H1 (cell line): ENCODE measurements around the gene GRAMD1B. TPM values are rescaled to one million over a fixed set of nuclear protein-coding genes. Genes with fewer than 3 reads are reported as not detected.

Source experiments
- CTCF ChIA-PET: fragments of 300-600 bp; sonication (Branson Sonifier 250); formaldehyde crosslinking; loops from one replicate; lab custom pipeline; 2021; ENCODE audit not compliant: partially characterized antibody; lab: Charles Lee
- POLR2A ChIA-PET: fragments of 300-600 bp; sonication (Branson Sonifier 250); formaldehyde crosslinking; loops from one replicate; lab custom pipeline; 2021; ENCODE audit warnings: inconsistent platforms; ENCODE audit not compliant: partially characterized antibody; lab: Charles Lee
- DNase-seq, 2 experiments: peaks; one replicate each; pipeline versions ENCODE4 v3.0.0 to v3.0.0-alpha.2; 2010 to 2022; ENCODE audit warnings: low spot score in 2 of 2, low read depth in 1 of 2, mixed read lengths in 1 of 2
- FAIRE-seq: peaks from 2 replicates; lab custom pipeline; 2011; peaks lifted over from hg19 to GRCh38; lab: Jason Lieb, UNC
- H2AFZ ChIP-seq: 2 replicates; pipeline ENCODE4 v1.8.1; 2012; ENCODE audit warnings: low read length, inconsistent platforms
- H2AK5ac ChIP-seq: 2 replicates; pipeline ENCODE4 v1.6.1; 2013; ENCODE audit warnings: low read depth, low read length
- H2BK120ac ChIP-seq: replicated peaks from 2 replicates; pipeline ENCODE3; 2013; ENCODE audit warnings: low read depth, low read length, inconsistent platforms
- H2BK12ac ChIP-seq: 2 replicates; pipeline ENCODE4 v1.6.1; 2013; ENCODE audit warnings: low read depth, low read length
- H2BK15ac ChIP-seq: 2 replicates; pipeline ENCODE4 v1.6.1; 2013; ENCODE audit warnings: low read length
- H2BK20ac ChIP-seq: 2 replicates; pipeline ENCODE4 v1.6.1; 2013; ENCODE audit warnings: low read length
- H2BK5ac ChIP-seq: 2 replicates; pipeline ENCODE4 v1.6.1; 2013; ENCODE audit warnings: low read depth, low read length
- H3K14ac ChIP-seq: 2 replicates; pipeline ENCODE4 v1.6.1; 2013; ENCODE audit warnings: inconsistent platforms; ENCODE audit not compliant: insufficient read length
- H3K18ac ChIP-seq: 2 replicates; pipeline ENCODE4 v1.6.1; 2013; ENCODE audit warnings: low read length; ENCODE audit errors: extremely low read depth
- H3K23ac ChIP-seq: 2 replicates; pipeline ENCODE4 v1.6.1; 2013; ENCODE audit warnings: inconsistent platforms; ENCODE audit not compliant: insufficient read length
- H3K23me2 ChIP-seq: 2 replicates; pipeline ENCODE4 v1.6.1; 2013; ENCODE audit warnings: low read depth, low read length
- H3K27ac ChIP-seq: 2 replicates; pipeline ENCODE4 v1.6.1; 2011; ENCODE audit warnings: low read depth, low read length, inconsistent platforms
- H3K27me3 ChIP-seq, 4 experiments: replicated peaks in 1 of 4; 1 replicate in 1 of 4; 2 replicates in 3 of 4; pipeline versions ENCODE4 v1.6.1 to v1.8.1; 2011 to 2013; ENCODE audit warnings: low read length in 3 of 4, mild to moderate bottlenecking in 3 of 4, inconsistent platforms in 2 of 4, mixed read lengths in 2 of 4, moderate library complexity in 1 of 4; ENCODE audit not compliant: control insufficient read depth in 3 of 4, insufficient read depth in 3 of 4; ENCODE audit errors: extremely low read depth in 1 of 4
- H3K36me3 ChIP-seq, 4 experiments: 2 replicates each; pipeline versions ENCODE4 v1.6.1 to v1.8.1; 2011 to 2013; ENCODE audit warnings: mild to moderate bottlenecking in 4 of 4, low read length in 3 of 4, moderate library complexity in 2 of 4, control low read depth in 1 of 4, inconsistent platforms in 1 of 4; ENCODE audit not compliant: insufficient read depth in 4 of 4, control insufficient read depth in 2 of 4
- H3K4ac ChIP-seq: replicated peaks from 2 replicates; pipeline ENCODE3; 2013; ENCODE audit warnings: low read length, low read depth, mixed read lengths, inconsistent platforms; ENCODE audit not compliant: insufficient read length
- H3K4me1 ChIP-seq, 4 experiments: replicated peaks in 1 of 4; 1 replicate in 1 of 4; 2 replicates in 3 of 4; pipeline versions ENCODE4 v1.6.1 to v1.8.1; 2011 to 2013; ENCODE audit warnings: low read length in 3 of 4, inconsistent platforms in 2 of 4, mixed read lengths in 1 of 4; ENCODE audit not compliant: insufficient read depth in 4 of 4, control insufficient read depth in 3 of 4
- H3K4me2 ChIP-seq, 2 experiments: 2 replicates each; pipeline versions ENCODE4 v1.6.1 to v1.8.1; 2011 to 2013; ENCODE audit warnings: low read depth in 2 of 2, low read length in 2 of 2, control low read depth in 1 of 2, inconsistent platforms in 1 of 2, mild to moderate bottlenecking in 1 of 2; ENCODE audit not compliant: insufficient read depth in 1 of 2
- H3K4me3 ChIP-seq, 4 experiments: fragments of 200-600, 300-600 bp in 1 of 4; sonication (generic), shearing (Covaris generic), sonication (Bioruptor Twin) in 1 of 4; 2 replicates each; pipeline versions ENCODE4 v1.5.1 to v1.8.1; 2011 to 2016; ENCODE audit warnings: low read length in 4 of 4, low read depth in 3 of 4, control low read depth in 2 of 4, inconsistent platforms in 2 of 4, mild to moderate bottlenecking in 2 of 4, mixed read lengths in 1 of 4, moderate library complexity in 1 of 4; ENCODE audit not compliant: insufficient read depth in 2 of 4; ENCODE audit errors: extremely low read depth in 1 of 4
- H3K56ac ChIP-seq: replicated peaks from 2 replicates; pipeline ENCODE3; 2013; ENCODE audit warnings: low read depth, mild to moderate bottlenecking, mixed read lengths, low read length, inconsistent platforms; ENCODE audit not compliant: insufficient read length
- H3K79me1 ChIP-seq: 2 replicates; pipeline ENCODE4 v1.6.1; 2013; ENCODE audit warnings: low read depth, low read length, control low read depth
- H3K79me2 ChIP-seq, 2 experiments: 2 replicates each; pipeline versions ENCODE4 v1.6.1 to v1.8.1; 2012 to 2013; ENCODE audit warnings: low read length in 2 of 2, mild to moderate bottlenecking in 2 of 2, inconsistent platforms in 1 of 2; ENCODE audit not compliant: insufficient read depth in 2 of 2, control insufficient read depth in 1 of 2
- H3K9ac ChIP-seq, 4 experiments: replicated peaks in 1 of 4; 1 replicate in 1 of 4; 2 replicates in 3 of 4; pipeline versions ENCODE4 v1.6.1 to v1.8.1; 2011 to 2013; ENCODE audit warnings: low read depth in 3 of 4, low read length in 3 of 4, control low read depth in 2 of 4, mild to moderate bottlenecking in 2 of 4, moderate library complexity in 2 of 4, inconsistent platforms in 1 of 4; ENCODE audit errors: extremely low read depth in 1 of 4
- H3K9me3 ChIP-seq, 2 experiments: 2 replicates each; pipeline versions ENCODE4 v1.6.1 to v1.8.1; 2012 to 2013; ENCODE audit warnings: mild to moderate bottlenecking in 2 of 2, moderate library complexity in 2 of 2, control low read depth in 1 of 2, inconsistent platforms in 1 of 2, low read depth in 1 of 2, low read length in 1 of 2, mixed read lengths in 1 of 2; ENCODE audit not compliant: insufficient read depth in 2 of 2
- H4K20me1 ChIP-seq, 2 experiments: replicated peaks in 1 of 2; 2 replicates each; pipeline versions ENCODE3 to v1.8.1; 2011 to 2013; ENCODE audit warnings: inconsistent platforms in 2 of 2, low read length in 2 of 2, mild to moderate bottlenecking in 1 of 2; ENCODE audit not compliant: insufficient read depth in 2 of 2, control insufficient read depth in 1 of 2
- H4K5ac ChIP-seq: 2 replicates; pipeline ENCODE4 v1.6.1; 2013; ENCODE audit warnings: low read length, low read depth, mixed read lengths, inconsistent platforms; ENCODE audit not compliant: insufficient read length
- H4K8ac ChIP-seq: 2 replicates; pipeline ENCODE4 v1.8.0; 2013; ENCODE audit warnings: mild to moderate bottlenecking, moderate library complexity, low read length, inconsistent platforms; ENCODE audit not compliant: insufficient read depth; ENCODE audit errors: extremely low read depth
- H4K91ac ChIP-seq: replicated peaks from 2 replicates; pipeline ENCODE3; 2013; ENCODE audit warnings: low read length, mixed read lengths, inconsistent platforms; ENCODE audit not compliant: insufficient read length
- CEBPB ChIP-seq: IDR thresholded peaks from 2 replicates; pipeline ENCODE4 v1.6.1; 2012; ENCODE audit warnings: low read depth, low read length
- WGBS, 2 experiments: shearing (Covaris generic) in 1 of 2; methylation state at CpG; one replicate each; pipeline versions ENCODE4 v1.1.6 to v1.1.7; 2013 to 2015; ENCODE audit warnings: low lambda C conversion rate in 2 of 2, mixed read lengths in 2 of 2, inconsistent platforms in 1 of 2, low coverage in 1 of 2, missing lambda C conversion rate in 1 of 2; ENCODE audit not compliant: insufficient replicate concordance in 2 of 2, insufficient coverage in 1 of 2, insufficient read length in 1 of 2; ENCODE audit errors: extremely low coverage in 1 of 2, missing lambda C conversion rate in 1 of 2; 5-methylcytosine and 5-hydroxymethylcytosine counted together
- polyA plus RNA-seq, 7 experiments: library from polyadenylated mRNA; depleted of rRNA in 3 of 7; stranded (reverse) in 5 of 7; unstranded in 2 of 7; fragments of >200 nt in 5 of 7; fragments of 200-250 nt in 2 of 7; gene quantifications; 1 replicate in 5 of 7; 2 replicates in 1 of 7; 4 replicates in 1 of 7; pipeline versions ENCODE4 v1.2.1 to v1.2.3, GENCODE V29; 2011 to 2013; ENCODE audit warnings: missing spikeins in 2 of 7, mixed read lengths in 2 of 7
- total RNA-seq: library from RNA; stranded (reverse); fragmentation: NEBNext Ultra II Directional; extraction: Animal tissue kit (Norgen Biotek cat#: 25700); gene quantifications from 2 replicates; pipeline ENCODE4 v1.2.1, GENCODE V29; 2021

GRAMD1B gene
- total and polyA plus RNA-seq, 2 of the 8 experiments (the other 6 are each of a cell fraction or from before 2014, with no cell fraction given) = 10.1 to 21.2 TPM

DNA sequence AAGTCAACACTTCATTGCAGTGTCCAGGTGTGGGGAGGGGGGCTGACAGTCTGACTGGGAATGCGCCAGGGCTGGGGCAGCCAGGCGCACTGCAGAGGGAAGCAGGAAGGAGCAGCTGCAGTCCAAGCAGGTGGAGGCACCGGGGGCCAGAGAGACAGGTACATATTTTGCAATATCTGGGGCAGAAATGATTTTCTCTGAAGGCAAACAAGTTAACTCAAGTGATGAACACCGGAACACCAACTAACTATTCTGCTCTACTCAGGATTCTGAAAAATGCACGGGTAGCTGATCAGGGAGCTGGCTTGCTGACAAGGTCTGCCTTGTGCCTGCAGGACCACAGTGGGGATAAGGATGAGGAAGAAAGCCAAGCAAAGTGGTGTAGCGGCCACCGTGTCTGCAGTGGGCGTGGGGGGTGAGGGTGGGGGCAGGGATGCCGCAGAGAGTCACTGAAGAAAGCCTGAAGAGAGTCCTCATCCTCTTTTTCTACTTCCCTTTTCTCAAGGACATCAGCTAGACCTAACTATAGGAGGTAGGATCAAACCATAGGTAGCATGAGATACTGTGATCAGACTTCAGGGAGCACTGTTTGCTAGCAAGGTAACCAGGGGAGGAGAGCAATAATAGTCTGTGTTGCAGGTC lies 141.0 kb downstream of the GRAMD1B start:
- Histone ChIP-seq H2BK12ac (no peak overlapping the region), H2BK20ac (no peak overlapping the region), H2BK120ac (no peak overlapping the region), H2BK5ac (no peak overlapping the region), H2AFZ (no peak overlapping the region), H3K27me3 (no peaks in the 10 kb centered on the region), H3K4me2 (no peak overlapping the region), H3K9ac (no peak overlapping the region), H4K91ac (no peak overlapping the region), H3K9me3 (no peaks in the 10 kb centered on the region), H4K20me1 (no peaks in the 10 kb centered on the region), H3K14ac (no peak overlapping the region), H3K79me2 (no peaks in the 10 kb centered on the region), H3K27ac (no peak overlapping the region), H3K4me1 (peaks cover 0 to 13% (median 6%) of the 10 kb centered on the region in 4 experiments; a peak in 6 of 7 replicates), H3K4ac (no peak overlapping the region), H2AK5ac (no peak overlapping the region), H3K4me3 (no peak overlapping the region), H3K23ac (no peak overlapping the region), H4K5ac (no peak overlapping the region), H2BK15ac (no peak overlapping the region), H4K8ac (no peak overlapping the region), H3K36me3 (no peaks in the 10 kb centered on the region), H3K79me1 (no peaks in the 10 kb centered on the region), H3K23me2 (no peaks in the 10 kb centered on the region), H3K18ac (no peak overlapping the region), H3K56ac (no peak overlapping the region)
- CTCF ChIA-PET = interaction anchor here (0.8 to 8.0 kb wide), 10 partner anchors 10 to 139 kb away, joined by 3 to 114 read pairs (median 5); no protein-coding TSS in a partner anchor
- no peak for FAIRE-seq
- DNase-seq = no peak
- POLR2A ChIA-PET = interaction anchor here (1.9 kb wide), 1 partner anchor 10 kb away, joined by 6 read pairs; no protein-coding TSS in a partner anchor
- TF ChIP-seq CEBPB = no peak
- WGBS, 2 experiments = 87% methylated on average over 9 of the region's 9 CpGs; no CpG with 5 or more reads in 1 of the 2 experiments
